ENCODE measurements around the gene SPATA6.
"Not testable (repeated sequence)": the region's sequence is repeated elsewhere in the genome, so short reads cannot be mapped to it uniquely, and the experiment has no call there.

The SPATA6 gene

GRCh38 chr1:48462716-48463302 lies 9.2 kb downstream of the SPATA6 start:
- DNase-seq: no peak

GRCh38 chr1:48450505-48450904 lies 21.5 kb downstream of the SPATA6 start:
- peak in 1 of 14 donors; percentile 9 for DNase-seq

- DNase-seq: no peak
These were observed 23.1 kb downstream of the SPATA6 start for GRCh38 chr1:48448932-48449331.

- DNase-seq: not testable (repeated sequence)
These were observed 27.8 kb downstream of the SPATA6 start for GRCh38 chr1:48444186-48444585.

- no peak for DNase-seq
These were observed 29.0 kb downstream of the SPATA6 start for GRCh38 chr1:48442864-48443619.

- DNase-seq: not testable (repeated sequence)
These were observed 31.2 kb downstream of the SPATA6 start for GRCh38 chr1:48440786-48441185.

- no peak for DNase-seq
These were observed 32.6 kb downstream of the SPATA6 start for GRCh38 chr1:48439380-48439779.

GRCh38 chr1:48437379-48437778 lies 34.6 kb downstream of the SPATA6 start:
- not testable (repeated sequence) for DNase-seq

GRCh38 chr1:48435312-48436002 lies 36.5 kb downstream of the SPATA6 start:
- not testable (repeated sequence) for DNase-seq

- no peak for DNase-seq
These were observed 41.2 kb downstream of the SPATA6 start for GRCh38 chr1:48430832-48431231.

GRCh38 chr1:48422009-48422408 lies 50.0 kb downstream of the SPATA6 start:
- no peak for DNase-seq

GRCh38 chr1:48418742-48419141 lies 53.3 kb downstream of the SPATA6 start:
- DNase-seq: no peak

- DNase-seq: no peak
These were observed 57.0 kb downstream of the SPATA6 start for GRCh38 chr1:48415050-48415449.

- DNase-seq: no peak
These were observed 57.7 kb downstream of the SPATA6 start for GRCh38 chr1:48414264-48414663.

- no peak for DNase-seq
These were observed 66.1 kb downstream of the SPATA6 start for GRCh38 chr1:48405940-48406339.

- DNase-seq: no peak
These were observed 66.6 kb downstream of the SPATA6 start for GRCh38 chr1:48405400-48405799.

- DNase-seq: no peak
These were observed 69.4 kb downstream of the SPATA6 start for GRCh38 chr1:48402599-48402998.

GRCh38 chr1:48396208-48396607 lies 75.8 kb downstream of the SPATA6 start:
- no peak for DNase-seq

GRCh38 chr1:48391926-48392325 lies 80.1 kb downstream of the SPATA6 start:
- DNase-seq: no peak

- DNase-seq: no peak
These were observed 84.6 kb downstream of the SPATA6 start for GRCh38 chr1:48387409-48387808.

GRCh38 chr1:48374785-48375184 lies 97.2 kb downstream of the SPATA6 start:
- DNase-seq: no peak

- no peak for DNase-seq
These were observed 100.4 kb downstream of the SPATA6 start for GRCh38 chr1:48371598-48371997.

GRCh38 chr1:48362901-48363300 lies 109.1 kb downstream of the SPATA6 start:
- DNase-seq: no peak

- no peak for DNase-seq
These were observed 115.1 kb downstream of the SPATA6 start for GRCh38 chr1:48356901-48357300.

Data from C1 segment of cervical spinal cord (tissue), 14 donors.